ENCODE results near the gene LIMA1. TPM values are rescaled to one million over a fixed set of nuclear protein-coding genes. Genes with fewer than 3 reads are reported as not detected.

LIMA1 gene
- total RNA-seq, 1 donor, result 8.9 TPM

GRCh38 chr12:50192236-50192635 is 91.1 kb downstream of the LIMA1 start:
- DNase-seq (ENCODE audit: low read depth in 2 of 3, low spot score in 2 of 3), result no peak

DNA sequence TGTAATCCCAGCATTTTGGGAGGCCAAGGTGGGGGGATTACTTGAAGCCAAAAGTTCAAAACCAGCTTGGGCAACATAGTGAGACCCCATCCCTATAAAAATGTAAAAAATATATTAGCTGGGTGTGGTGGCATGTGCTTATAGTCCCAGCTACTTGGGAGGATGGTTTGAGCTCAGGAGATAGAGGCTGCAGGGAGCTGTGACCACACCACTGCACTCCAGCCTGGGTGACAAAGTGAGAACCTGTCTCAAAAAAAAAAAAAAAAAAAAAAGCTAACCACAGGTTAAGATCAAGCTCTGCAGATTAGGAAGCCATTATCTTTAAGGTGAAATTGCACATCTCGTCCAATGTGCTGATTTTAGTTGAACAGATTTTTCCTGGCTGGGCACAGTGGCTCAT is 92.5 kb downstream of the LIMA1 start:
- DNase-seq (ENCODE audit: low read depth in 2 of 3, low spot score in 2 of 3), result no peak

DNA sequence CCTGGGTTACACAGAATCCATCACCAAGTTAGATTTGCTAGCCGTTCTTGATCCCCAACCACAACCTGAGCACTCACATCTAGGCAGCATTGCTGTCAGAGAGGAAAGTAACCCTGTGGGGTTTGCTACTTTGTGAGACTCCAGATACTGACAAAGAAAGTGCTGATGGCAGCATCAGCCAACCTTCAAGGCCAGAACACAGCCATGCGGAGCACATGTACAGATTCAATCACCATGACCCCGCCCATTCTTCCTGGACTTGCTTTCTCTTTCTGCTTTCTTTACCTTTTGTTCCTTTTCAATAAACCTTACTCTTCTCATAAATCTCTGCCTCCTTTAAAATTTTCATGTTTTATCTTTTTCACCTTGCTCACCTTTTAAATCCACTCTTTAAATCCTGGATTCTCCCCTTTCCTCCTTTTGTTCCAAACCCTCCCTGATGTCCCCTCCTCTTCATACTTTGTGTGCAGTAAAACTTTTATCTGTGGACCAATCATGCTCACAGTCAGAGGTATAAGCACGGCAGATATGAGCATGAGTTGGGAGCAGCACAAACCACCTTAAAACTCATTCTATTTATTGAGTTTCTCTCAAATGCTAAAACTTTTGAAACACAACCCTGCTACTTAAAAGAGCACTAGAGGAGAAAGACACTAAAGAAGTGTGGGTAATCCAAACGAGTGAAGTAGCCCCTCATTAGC is 94.3 kb downstream of the LIMA1 start:
- no peak for DNase-seq (ENCODE audit: low read depth in 2 of 3, low spot score in 2 of 3)

DNA sequence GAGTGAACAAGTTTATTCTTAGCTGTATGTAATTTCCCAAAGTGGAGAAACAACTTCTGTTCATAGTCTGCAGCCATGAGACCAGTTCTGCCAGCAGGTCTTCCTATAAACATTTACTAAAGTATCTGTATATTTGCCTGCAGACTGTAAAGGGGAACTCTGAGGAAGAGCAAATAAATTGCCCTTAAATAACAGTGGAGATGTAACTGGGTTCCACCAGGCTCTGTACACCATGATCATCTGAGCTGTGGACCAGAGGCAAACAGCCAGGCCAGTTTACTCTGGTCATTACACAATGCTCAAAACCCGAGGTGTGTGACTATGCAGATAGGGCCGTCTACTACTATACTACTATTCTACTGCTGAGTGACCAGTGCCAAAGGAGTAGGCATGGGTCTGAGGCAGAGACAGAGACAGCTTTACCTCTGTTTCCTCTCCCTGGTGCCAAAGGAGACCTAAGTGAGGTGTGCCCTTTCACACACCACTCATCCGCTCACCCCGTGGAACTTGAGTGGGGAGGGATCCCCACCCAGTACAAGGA is 95.0 kb downstream of the LIMA1 start:
- DNase-seq (ENCODE audit: low read depth in 2 of 3, low spot score in 2 of 3), result no peak

GRCh38 chr12:50187084-50187900 is 96.0 kb downstream of the LIMA1 start:
- DNase-seq (ENCODE audit: low read depth in 2 of 3, low spot score in 2 of 3), result no peak

DNA sequence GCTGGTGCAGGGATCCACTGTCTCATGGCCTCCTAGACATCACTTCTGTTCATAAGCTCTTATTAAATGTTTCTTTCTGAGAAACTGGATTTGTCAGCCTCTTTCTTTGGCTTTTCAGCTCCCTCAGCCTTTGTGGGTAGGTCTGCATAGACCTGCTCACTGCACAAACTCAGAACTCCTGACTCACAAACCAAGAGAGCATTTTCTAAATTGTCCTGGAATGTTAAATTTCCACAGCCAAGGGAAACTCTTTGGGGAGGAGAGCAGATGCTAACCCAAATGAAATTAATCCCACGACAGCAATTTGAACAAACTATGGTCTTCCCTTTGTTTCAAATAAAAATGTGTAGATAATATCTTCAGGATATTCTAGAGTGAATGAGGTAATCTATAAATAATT is 96.6 kb downstream of the LIMA1 start:
- no peak for DNase-seq (ENCODE audit: low read depth in 2 of 3, low spot score in 2 of 3)

GRCh38 chr12:50185970-50186663 is 97.2 kb downstream of the LIMA1 start:
- DNase-seq (ENCODE audit: low read depth in 2 of 3, low spot score in 2 of 3), result no peak

DNA sequence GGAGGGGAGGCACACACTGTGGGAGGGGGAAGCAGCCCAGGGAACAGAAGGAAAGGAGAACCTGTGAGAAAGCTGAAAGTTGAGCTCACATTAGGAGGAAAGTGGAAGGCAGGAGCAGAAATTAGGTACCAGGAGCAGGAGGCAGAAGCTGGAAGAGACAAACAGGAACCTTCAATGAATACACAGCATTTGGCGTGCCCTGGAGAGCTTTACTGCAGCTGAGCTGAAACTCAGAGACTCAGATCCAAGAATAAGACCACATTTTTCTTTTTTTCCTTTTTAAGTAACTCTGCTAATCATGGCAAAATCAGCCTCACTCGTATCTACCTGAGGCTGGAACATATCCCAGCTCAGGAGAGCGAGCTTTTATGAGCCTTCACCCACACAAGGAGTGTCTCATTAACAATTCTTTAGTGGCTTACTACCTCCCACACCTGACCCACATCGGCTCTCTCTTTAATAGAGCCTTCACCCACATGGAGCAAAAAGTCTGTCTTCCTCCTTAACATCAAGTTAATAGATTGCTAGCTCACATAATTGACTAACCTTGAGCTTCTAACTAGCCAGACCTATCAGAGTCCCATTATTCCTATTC is 97.9 kb downstream of the LIMA1 start:
- DNase-seq (ENCODE audit: low read depth in 2 of 3, low spot score in 2 of 3), result no peak

DNA sequence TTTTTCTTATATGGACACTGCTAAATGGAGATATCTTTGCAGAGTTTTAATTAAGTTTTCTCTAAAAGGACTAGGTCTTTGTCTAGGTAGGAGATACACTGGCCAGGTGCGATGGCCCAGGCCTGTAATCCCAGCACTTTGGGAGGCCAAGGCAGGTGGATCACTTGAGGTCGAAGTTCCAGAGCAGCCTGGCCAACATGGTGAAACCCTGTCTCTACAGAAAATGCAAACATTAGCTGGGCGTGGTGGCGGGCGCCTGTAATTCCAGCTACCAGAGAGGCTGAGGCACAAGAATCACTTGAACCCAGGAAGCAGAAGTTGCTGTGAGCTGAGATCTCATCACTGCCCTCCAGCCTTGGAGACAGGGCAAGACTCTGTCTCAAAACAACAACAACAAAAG is 99.1 kb downstream of the LIMA1 start:
- no peak for DNase-seq (ENCODE audit: low read depth in 2 of 3, low spot score in 2 of 3)

DNA sequence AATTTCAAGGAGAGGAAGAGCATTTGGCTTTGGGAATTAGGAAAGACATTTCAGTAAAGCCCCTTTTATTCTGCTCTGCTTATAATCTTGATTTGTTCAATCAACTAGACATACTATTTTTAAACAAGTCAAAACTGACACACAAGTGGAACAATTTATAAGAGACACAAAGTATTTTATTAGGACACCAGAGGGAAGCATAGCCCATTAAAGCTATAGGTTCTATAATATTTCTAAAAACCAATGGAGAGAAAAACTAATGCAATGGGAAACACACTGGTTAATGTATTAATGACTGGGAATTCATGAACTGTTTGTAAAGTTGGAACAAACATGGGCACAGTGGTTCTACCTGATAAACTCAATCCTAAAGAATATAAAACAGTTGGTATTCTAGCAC is 100.9 kb downstream of the LIMA1 start:
- peak in 1 of 3 donors; percentile 24 for DNase-seq (ENCODE audit: low read depth in 2 of 3, low spot score in 2 of 3)

- DNase-seq (ENCODE audit: low read depth in 2 of 3, low spot score in 2 of 3), result no peak
Measured at GRCh38 chr12:50181691-50182090, 101.6 kb downstream of the LIMA1 start.

- no peak for DNase-seq (ENCODE audit: low read depth in 2 of 3, low spot score in 2 of 3)
Measured at GRCh38 chr12:50175716-50176026, 107.6 kb downstream of the LIMA1 start.

GRCh38 chr12:50174971-50175715 is 108.2 kb downstream of the LIMA1 start:
- peak in 2 of 3 donors; percentile 49 to 76 for DNase-seq (ENCODE audit: low read depth in 2 of 3, low spot score in 2 of 3)

DNA sequence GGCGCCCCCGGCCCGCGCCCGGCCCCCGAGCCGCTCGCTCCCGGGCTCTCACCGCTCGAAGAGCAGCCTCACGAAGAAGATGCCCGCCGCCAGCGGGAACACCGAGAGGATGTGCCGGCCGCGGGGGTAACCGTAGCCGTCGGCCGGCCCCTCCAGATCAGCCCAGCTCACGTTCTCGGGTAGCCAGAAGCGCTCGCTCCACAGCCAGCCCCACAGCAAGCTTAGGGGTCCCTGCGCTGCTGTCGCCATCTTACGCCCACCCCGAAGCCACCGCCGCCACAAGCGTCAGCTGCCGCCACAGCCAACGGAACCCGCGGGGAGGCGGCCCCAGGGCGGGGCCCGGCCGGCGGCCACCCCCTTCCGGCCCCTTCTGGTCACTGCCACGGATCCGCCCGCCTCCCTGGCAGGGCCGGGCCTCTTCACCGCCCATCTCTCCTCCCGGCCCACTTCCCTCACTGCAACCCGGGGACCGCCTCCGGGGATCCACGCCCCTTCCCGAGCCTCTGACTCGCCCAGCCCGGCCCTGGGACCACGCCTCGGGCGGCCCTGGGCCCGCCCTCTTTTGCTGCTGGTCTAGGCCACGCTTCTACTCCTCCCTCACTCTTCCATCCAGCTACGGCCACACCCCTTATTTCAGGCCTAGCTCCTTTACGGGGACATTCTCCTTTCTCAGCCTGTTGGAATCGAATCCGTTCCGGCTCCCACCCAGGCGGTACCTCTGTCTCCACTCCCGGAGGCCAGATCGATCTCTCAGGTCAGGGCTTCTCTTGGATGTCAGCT is 116.1 kb downstream of the LIMA1 start, which contains the start of gene CERS5:
Gene CERS5 (minus strand): TSS at position 321 of the 780 bp plus-strand sequence. CDS start 72 bp downstream, at position 249.
- DNase-seq (ENCODE audit: low read depth in 2 of 3, low spot score in 2 of 3), result peak; percentile 83 to 99 (median 98)

- no peak for DNase-seq (ENCODE audit: low read depth in 2 of 3, low spot score in 2 of 3)
Measured at GRCh38 chr12:50166799-50167048, 116.6 kb downstream of the LIMA1 start.

- no peak for DNase-seq (ENCODE audit: low read depth in 2 of 3, low spot score in 2 of 3)
Measured at GRCh38 chr12:50164963-50165362, 118.4 kb downstream of the LIMA1 start.

DNA sequence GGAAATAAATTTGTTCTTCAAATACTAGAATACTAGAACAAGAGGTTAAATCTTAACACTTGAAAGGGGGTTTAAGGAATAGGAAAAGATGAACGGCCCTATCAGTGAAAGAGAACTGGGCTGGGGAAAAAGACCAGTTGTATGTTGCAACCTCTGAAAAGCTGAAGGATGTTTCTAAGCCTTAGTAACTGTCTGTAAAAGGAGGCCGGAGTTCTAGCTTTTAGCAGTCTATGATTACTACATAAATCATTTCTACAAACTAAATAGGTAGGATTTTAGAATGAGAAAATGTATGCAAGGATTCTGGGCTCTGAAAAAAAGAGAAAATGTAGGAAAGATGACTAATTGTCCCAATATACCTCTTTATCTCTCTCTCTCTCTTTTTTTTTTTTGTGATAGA is 121.1 kb downstream of the LIMA1 start:
- no peak for DNase-seq (ENCODE audit: low read depth in 2 of 3, low spot score in 2 of 3)

DNA sequence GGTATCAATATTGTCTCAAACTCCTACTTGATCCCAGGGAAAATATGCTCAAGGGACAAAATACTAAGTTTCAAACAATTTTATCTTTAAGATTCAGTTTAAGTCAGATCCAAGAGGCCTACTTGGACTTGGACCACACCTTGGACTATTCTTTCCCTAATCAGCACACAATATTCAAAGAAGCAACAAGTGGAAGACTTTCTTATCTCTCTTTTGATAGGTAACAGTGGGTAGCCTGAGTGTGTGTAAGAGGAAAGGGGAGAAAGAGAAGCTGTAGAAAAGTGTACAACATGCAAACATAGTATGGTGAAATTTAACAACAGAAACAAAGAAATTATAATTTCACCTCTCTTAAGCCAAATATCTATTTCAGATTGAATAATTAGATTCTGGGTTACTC is 122.7 kb downstream of the LIMA1 start:
- no peak for DNase-seq (ENCODE audit: low read depth in 2 of 3, low spot score in 2 of 3)

DNA sequence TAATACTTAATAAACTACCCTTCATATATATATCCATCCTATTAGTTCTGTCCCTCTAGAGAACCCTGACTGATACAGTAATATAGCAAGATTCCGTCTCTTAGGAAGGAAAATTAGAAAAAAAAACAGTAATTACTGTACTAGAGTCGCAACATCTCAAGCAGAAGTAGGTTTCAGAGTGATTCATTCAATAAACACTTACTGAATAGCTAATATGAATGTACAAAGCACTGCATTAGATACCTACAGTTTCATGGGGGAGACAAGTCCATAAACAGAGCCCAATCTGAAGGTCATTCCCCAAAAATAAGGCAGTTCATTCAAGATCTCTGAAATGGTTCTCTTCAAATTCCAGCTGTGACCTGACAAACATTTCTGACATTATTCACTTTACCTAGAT is 126.1 kb downstream of the LIMA1 start:
- DNase-seq (ENCODE audit: low read depth in 2 of 3, low spot score in 2 of 3), result no peak

GRCh38 chr12:50156641-50157040 is 126.7 kb downstream of the LIMA1 start:
- no peak for DNase-seq (ENCODE audit: low read depth in 2 of 3, low spot score in 2 of 3)
